K562 (cell line): ENCODE data around the gene PLCL2.

Source experiments
- FOXK1 ChIP-seq: sonication (generic); formaldehyde crosslinking; IDR thresholded peaks from 2 replicates; pipeline ENCODE4 v1.8.0; 2022; ENCODE audit warnings: missing genetic modification reagents, mild to moderate bottlenecking, borderline replicate concordance
- JUND ChIP-seq, 2 experiments: IDR thresholded peaks; 2 replicates in 1 of 2; 3 replicates in 1 of 2; pipeline ENCODE4 v1.6.1; 2011; ENCODE audit warnings: borderline replicate concordance in 2 of 2, low read depth in 2 of 2, low read length in 2 of 2, improper control_type of control experiment in 1 of 2, missing biosample characterization in 1 of 2, missing genetic modification characterization in 1 of 2, missing genetic modification reagents in 1 of 2
- UBTF ChIP-seq, 2 experiments: IDR thresholded peaks; 2 replicates each; pipeline ENCODE4 v1.6.1; 2012; ENCODE audit warnings: improper control_type of control experiment in 2 of 2, low read depth in 2 of 2, low read length in 2 of 2, borderline replicate concordance in 1 of 2

GRCh38 chr3:17021614-17022013 is 136.9 kb downstream of the PLCL2 start:
- TF ChIP-seq FOXK1 (CRISPR knock-in tag) (no peak), UBTF (IDR thresholded peaks at IDR 0.05; ENCODE audit: borderline replicate concordance in 1 of 2, low read depth in 2 of 2, low read length in 2 of 2) (no peak), JUND (IDR thresholded peaks at IDR 0.05; ENCODE audit: borderline replicate concordance, low read depth, low read length) (no peak), JUND (tag; IDR thresholded peaks at IDR 0.05; ENCODE audit: borderline replicate concordance, low read depth, low read length) (no peak)
